ENCODE data around the gene BLVRB.
"Not testable (repeated sequence)": the region's sequence is repeated elsewhere in the genome, so short reads cannot be mapped to it uniquely, and the experiment has no call there.

Gene BLVRB

GRCh38 chr19:40502081-40502480, 36.5 kb upstream of the BLVRB start:
- H3K4me3 ChIP-seq (replicated peaks; ENCODE audit: low read depth, low read length) = no peak overlapping the region
- TF ChIP-seq CTCF (IDR thresholded peaks at IDR 0.05; ENCODE audit: low read depth, low read length, missing control alignments) = no peak
- DNase-seq (ENCODE audit: extremely low read depth, low read depth) = no peak

DNA sequence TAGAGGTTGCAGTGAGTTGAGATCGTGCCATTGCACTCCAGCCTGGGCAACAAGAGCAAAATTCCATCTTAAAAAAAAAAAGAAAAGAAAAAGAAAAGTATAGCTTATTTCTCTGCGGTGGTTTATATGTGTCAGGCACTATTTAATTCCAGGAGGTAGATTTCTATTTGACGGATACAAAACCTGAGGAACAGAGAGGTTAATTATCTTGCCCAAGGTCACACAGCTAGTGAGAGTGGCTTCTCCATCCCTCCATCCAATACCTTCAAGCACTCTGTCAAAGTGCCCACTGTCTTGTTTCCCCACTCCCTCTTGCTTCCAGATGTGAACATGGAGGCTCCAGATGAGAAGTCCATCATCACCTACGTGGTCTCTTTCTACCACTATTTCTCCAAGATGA, 36.1 kb upstream of the BLVRB start:
- H3K4me3 ChIP-seq (replicated peaks; ENCODE audit: low read depth, low read length) = no peak overlapping the region
- TF ChIP-seq CTCF (IDR thresholded peaks at IDR 0.05; ENCODE audit: low read depth, low read length, missing control alignments) = no peak
- no peak for DNase-seq (ENCODE audit: extremely low read depth, low read depth)

DNA sequence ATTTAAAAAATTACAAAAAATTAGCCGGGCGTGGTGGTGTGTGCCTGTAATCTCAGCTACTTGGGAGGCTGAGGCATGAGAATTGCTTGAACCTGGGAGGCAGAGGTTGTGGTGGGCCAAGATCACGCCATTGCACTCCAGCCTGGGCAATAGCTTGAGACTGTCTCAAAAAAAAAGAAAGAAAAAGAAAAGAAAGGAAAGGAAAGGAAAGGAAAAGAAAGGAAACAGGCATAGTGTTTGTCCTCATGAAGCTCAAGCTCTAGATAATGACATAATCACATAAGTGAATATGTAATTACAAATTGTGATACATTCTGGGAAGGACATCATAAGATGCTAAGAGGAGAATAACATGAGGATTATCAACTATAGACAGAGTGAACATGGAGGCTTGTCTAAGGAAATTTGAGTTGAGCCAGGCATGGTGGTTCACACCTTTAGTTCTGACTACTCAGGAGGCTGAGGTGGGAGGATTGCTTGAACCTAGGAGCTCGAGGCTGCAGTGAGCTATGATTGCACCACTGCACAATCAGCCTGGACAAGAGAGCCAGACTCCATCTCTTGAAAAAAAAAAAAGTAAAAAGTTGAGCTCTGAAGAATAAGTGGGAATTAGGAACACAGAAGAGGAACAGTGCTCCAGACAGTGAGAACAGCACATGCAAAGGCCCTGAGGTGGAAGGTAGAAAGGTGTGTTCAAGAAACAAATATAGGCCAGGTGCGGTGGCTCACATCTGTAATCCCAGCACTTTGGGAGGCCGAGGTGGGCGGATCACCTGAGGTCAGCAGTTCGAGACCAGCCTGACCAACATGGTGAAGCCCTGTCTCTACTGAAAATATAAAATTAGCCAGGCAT, 35.4 kb upstream of the BLVRB start:
- not testable (repeated sequence) for DNase-seq (ENCODE audit: extremely low read depth, low read depth); H3K4me3 ChIP-seq (replicated peaks; ENCODE audit: low read depth, low read length)

DNA sequence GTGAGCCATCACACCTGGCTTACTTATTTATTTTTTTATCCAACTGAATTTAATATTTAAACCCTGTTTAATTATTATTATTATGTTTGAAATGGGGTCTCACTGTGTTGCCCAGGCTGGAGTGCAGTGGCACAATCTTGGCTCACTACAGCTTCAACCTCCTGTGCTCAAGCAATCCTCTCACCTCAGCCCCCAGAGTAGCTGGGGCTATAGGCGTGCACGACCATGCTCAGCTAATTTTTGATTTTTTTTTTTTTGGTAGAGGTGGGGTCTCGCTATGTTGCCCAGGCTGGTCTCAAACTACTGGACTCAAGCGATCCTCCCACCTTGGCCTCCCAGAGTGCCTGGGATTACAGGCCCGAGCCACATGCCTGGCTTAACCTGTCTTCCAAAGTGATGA, 33.8 kb upstream of the BLVRB start:
- DNase-seq (ENCODE audit: extremely low read depth, low read depth) = no peak
- no peak overlapping the region for H3K4me3 ChIP-seq (replicated peaks; ENCODE audit: low read depth, low read length)
- no peak for TF ChIP-seq CTCF (IDR thresholded peaks at IDR 0.05; ENCODE audit: low read depth, low read length, missing control alignments)

GRCh38 chr19:40497214-40497613, 31.7 kb upstream of the BLVRB start:
- no peak for DNase-seq (ENCODE audit: extremely low read depth, low read depth)
- TF ChIP-seq CTCF (IDR thresholded peaks at IDR 0.05; ENCODE audit: low read depth, low read length, missing control alignments) = no peak
- H3K4me3 ChIP-seq (replicated peaks; ENCODE audit: low read depth, low read length) = no peak overlapping the region

DNA sequence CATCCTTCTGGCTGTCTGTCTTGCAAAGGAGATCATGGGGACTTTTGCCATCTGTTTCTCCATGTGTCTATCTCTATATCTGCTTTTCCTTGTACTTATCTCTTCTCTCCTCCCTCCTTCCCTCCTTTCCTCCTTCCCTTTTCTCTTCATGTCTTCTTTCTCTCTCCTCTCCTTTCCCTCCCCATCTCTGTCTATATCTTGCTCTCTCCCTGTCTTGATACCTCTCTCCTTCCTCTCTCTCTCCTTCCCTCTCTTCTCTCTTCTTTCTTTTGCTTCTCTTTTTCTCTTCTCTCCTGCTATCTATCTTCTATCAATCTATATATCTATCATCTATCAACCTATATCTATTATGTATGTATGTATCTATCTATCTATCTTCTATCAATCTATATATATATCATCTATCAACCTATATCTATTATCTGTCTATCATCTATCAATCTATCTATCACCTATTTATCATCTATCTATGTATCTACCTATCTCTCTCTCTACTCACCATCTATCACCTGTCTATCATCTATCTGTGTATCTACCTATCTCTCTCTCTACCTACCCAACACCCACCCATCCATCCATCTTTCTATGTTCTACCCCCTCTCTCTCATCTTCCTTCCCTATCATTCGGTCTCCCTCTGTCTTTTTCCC, 28.8 kb upstream of the BLVRB start:
- no peak overlapping the region for H3K4me3 ChIP-seq (replicated peaks; ENCODE audit: low read depth, low read length)
- no peak for DNase-seq (ENCODE audit: extremely low read depth, low read depth)
- TF ChIP-seq CTCF (IDR thresholded peaks at IDR 0.05; ENCODE audit: low read depth, low read length, missing control alignments) = no peak

GRCh38 chr19:40493778-40494177, 28.2 kb upstream of the BLVRB start:
- no peak for TF ChIP-seq CTCF (IDR thresholded peaks at IDR 0.05; ENCODE audit: low read depth, low read length, missing control alignments)
- no peak for DNase-seq (ENCODE audit: extremely low read depth, low read depth)
- no peak overlapping the region for H3K4me3 ChIP-seq (replicated peaks; ENCODE audit: low read depth, low read length)

All from HFF-Myc (cell line).